NCI-H2081 treated with DMSO at 0.1 percent for 48 hours (cell line): ENCODE measurements around the gene BRD9.

Experiments used
- DNase-seq: peaks from one replicate; lab custom pipeline; 2025; lab: John Stamatoyannopoulos, UW

The BRD9 gene

GRCh38 chr5:878125-878524 lies 14.5 kb downstream of the BRD9 start:
- DNase-seq, result no peak

DNA sequence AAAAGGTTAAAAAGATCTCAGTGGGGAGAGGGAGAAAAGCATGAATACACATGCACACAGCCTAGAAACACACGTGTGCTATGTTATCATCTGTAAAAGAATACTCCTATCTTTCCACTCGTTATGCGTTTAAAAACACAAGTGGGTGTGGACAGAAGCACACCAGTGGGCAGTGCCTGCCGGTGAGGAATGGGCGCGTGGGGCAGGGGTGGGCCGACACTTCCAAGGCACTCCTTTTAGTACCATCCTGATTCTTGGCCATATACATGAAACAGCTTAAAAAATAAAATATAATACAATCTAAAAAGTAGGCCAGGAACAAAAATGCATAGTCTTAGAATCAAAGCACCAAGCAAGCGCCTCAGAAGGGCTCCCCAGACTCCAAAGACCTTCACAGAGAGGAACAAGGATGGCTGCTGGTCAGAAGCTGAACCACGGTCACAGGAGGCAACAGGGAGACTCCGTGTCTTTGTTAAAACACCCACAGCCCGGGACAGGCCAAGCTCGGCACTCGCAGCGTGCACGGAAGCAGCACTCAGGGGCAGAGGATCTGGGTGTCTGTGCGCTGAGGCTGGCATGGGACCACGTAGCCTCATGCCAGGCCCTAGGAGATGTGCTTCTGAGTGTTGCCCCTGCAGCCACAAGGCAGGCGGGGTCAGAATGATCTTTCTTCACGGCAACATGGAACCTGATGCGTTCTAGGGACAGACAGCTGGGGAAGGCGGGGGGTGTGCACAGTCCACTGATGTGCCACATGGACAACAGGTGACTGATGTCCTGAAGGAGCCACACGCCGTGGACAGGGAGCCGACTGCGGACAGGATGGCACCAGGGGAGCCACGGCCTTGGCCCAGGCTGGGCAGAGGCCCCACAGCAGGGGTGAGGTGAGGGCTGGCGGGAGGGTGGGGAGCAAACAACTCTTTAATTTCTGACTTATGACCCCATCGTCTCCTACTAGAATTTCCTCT lies 15.9 kb downstream of the BRD9 start:
- no peak for DNase-seq

DNA sequence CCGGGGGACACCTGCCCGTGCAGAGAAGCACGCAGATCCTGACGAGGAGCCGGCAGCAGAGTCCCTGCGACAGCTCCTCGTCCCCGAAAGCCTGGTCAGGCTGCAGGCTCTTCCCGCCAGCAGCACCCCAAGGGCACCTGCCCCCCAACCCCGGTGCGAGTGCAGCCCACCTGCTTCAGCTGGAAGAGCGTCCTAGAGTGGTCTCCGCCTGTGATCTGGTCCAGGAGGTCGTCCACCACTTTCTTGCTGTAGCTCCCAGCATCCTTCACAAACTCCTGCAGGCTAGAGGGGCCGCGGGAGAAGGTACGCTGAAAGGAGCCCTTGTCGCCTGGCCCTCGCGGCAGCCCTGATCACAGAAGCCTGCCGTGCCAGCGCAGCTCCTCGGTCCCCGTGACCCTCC lies 16.7 kb downstream of the BRD9 start:
- no peak for DNase-seq

DNA sequence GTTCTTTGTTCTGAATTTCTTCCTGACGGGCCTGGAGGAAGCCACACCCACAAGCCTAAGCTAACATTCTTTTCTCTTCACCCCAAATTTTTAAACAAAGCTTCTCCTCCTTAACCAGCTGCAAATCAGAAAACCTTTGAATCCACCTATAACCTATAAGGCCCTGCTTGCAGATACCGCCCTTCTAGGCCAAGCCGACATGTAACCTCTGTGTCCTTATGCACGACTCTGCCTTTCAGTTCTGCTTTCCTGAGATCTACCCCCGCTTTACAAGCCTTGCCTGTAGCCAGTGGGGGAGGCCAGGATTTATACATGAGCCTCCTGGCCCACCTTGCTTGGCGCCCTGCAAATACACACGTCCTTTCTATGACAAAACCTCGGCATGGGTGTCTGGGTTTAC lies 19.3 kb downstream of the BRD9 start:
- no peak for DNase-seq

GRCh38 chr5:872301-872700 lies 20.3 kb downstream of the BRD9 start:
- no peak for DNase-seq

- DNase-seq, result no peak
Measured at GRCh38 chr5:871596-872298, 20.9 kb downstream of the BRD9 start.

DNA sequence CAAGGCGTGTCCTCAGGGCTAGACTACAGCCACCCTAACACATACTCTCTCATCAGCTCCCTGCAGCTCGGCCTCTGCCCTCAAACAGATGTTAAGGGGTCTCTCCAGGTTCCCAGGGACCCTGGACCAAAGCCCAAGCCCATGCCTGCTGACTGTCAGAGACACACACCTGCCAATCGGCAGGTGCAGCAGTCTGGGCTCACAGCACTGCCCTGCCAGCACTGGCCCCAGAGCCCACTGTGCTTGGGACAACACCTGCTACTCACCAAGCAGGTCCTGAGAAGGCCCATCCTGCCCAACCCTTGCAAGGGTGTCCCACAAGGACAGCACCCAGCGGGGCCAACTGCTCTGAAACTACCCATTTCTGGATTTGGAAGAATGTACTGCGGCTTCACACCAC lies 21.6 kb downstream of the BRD9 start:
- no peak for DNase-seq

- DNase-seq, result no peak
Measured at GRCh38 chr5:868428-869135, 24.0 kb downstream of the BRD9 start.

GRCh38 chr5:867300-867870 lies 25.2 kb downstream of the BRD9 start:
- no peak for DNase-seq

DNA sequence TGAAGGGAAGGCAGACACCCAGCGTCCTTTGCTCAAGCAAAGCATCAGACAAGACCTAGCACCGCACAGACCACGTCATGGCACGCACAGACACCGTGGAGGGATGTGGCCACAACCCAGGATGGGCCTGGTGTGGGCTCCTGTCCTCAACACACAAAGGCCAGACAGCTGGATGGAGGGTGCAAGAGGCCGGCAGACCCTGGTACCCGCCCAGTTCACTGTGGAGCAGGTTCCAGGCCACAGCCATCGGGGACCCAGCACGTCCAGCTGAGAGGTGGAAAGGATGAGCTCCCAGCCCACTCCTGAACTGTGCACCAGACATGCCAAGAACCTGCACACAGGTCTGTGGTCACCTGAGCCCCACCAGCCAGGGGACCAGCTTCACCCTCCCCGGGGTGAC lies 26.8 kb downstream of the BRD9 start:
- DNase-seq, result no peak

- no peak for DNase-seq
Measured at GRCh38 chr5:865168-865521, 27.5 kb downstream of the BRD9 start.

- no peak for DNase-seq
Measured at GRCh38 chr5:864492-865167, 28.0 kb downstream of the BRD9 start.

DNA sequence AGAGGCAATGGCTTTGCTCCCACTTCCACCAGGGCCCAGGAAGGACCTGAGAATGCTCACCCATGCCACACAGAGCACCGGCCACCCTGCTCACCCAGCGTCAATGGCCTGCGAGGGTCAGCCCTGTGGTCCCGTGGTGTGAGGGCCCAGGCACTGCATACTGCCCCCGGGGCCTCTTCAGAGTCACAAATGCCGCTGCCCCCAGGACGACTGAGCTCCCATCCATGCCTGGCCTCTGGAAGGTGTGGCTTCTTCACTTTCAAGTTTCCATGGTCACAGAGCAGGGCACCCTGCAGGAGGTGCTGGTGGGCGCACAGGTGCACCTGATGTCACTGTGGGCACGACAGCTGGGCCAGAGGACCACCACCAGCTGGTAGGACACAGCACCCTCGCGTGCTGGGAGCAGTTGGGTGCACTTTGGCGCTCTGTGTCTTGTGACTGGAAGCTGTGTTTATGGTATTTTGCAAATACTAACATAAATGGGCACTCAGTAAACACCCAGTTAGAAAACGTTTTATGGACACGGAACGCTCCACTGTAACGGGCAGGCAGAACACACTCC lies 29.3 kb downstream of the BRD9 start:
- no peak for DNase-seq

- no peak for DNase-seq
Measured at GRCh38 chr5:862367-863243, 30.0 kb downstream of the BRD9 start.

- no peak for DNase-seq
Measured at GRCh38 chr5:861442-862366, 30.9 kb downstream of the BRD9 start.

- no peak for DNase-seq
Measured at GRCh38 chr5:860506-861150, 32.0 kb downstream of the BRD9 start.

- no peak for DNase-seq
Measured at GRCh38 chr5:859798-860296, 32.8 kb downstream of the BRD9 start.

DNA sequence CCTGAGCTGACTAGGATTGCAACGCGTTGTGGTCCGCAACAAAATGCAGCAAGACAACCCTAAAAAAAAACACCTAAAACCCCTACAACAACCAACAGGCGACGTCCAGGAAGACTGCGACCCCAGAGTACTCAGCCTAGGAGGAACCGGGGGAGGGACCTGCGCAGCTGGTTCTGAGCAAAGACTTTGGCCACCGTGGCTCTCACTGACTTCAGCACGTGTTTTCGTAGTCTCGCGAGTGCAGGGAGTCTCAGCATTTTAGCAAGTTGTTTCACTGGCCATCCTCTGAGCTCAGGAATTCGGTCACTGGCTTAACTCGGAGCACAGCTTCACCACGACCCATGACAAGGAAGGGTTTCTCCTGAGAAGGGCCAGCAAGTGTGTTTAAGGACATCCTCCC lies 33.2 kb downstream of the BRD9 start:
- no peak for DNase-seq

- no peak for DNase-seq
Measured at GRCh38 chr5:858726-859125, 33.9 kb downstream of the BRD9 start.
